Hepatocyte (in vitro differentiated cells): ENCODE measurements around the gene BACH1.

Source experiments
- EZH2 ChIP-seq: fragments of 200-600 bp; sonication (generic); IDR thresholded peaks from 2 replicates; pipeline ENCODE4 v1.6.1; 2016; ENCODE audit warnings: antibody characterized with exemption, mild to moderate bottlenecking, borderline replicate concordance
- EZH2phosphoT487 ChIP-seq: fragments of 200-600 bp; sonication (generic); IDR thresholded peaks from one replicate; pipeline ENCODE4 v1.6.1; 2018; ENCODE audit warnings: antibody characterized with exemption, mild to moderate bottlenecking, low read depth, moderate library complexity; ENCODE audit not compliant: unreplicated experiment, severe bottlenecking
- TF ChIP-seq, protein P1 (sequence below): fragments of 200-600 bp; sonication (generic); IDR thresholded peaks from 2 replicates; pipeline ENCODE4 v1.5.1; 2016; ENCODE audit warnings: antibody characterized with exemption, mild to moderate bottlenecking; ENCODE audit not compliant: poor library complexity

DNA sequence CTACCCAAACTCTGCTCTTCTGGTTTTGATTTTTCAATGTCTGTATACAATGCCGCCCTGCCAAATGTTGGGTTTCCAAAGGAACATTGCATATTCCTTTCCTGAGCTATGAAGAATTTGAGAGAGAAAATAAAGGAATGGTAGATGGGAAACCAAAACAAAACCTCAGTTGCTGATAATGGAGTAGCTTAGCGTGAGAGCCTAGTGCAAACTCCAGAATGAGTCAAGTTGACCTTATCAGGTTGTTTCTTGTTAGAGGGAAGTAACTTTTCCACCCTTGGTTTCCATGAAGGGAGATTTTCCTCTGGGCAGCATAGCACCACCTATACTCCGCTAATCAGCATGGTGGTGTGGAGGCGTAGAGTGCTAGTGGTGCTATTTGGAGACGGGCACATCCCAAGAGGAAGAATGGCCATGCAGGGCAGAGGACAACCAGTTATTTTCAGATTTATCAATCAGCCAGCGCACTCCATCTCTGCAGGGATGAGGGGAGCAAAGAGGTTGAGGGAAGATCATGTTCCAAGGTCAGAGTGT lies 51.6 kb downstream of the BACH1 start:
- TF ChIP-seq, protein P1, sequence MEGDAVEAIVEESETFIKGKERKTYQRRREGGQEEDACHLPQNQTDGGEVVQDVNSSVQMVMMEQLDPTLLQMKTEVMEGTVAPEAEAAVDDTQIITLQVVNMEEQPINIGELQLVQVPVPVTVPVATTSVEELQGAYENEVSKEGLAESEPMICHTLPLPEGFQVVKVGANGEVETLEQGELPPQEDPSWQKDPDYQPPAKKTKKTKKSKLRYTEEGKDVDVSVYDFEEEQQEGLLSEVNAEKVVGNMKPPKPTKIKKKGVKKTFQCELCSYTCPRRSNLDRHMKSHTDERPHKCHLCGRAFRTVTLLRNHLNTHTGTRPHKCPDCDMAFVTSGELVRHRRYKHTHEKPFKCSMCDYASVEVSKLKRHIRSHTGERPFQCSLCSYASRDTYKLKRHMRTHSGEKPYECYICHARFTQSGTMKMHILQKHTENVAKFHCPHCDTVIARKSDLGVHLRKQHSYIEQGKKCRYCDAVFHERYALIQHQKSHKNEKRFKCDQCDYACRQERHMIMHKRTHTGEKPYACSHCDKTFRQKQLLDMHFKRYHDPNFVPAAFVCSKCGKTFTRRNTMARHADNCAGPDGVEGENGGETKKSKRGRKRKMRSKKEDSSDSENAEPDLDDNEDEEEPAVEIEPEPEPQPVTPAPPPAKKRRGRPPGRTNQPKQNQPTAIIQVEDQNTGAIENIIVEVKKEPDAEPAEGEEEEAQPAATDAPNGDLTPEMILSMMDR: no peak
- TF ChIP-seq EZH2: no peak
- no peak for TF ChIP-seq EZH2phosphoT487
